Thyroid gland (tissue), 4 donors: ENCODE results near the gene STYK1.

Source experiments
- POLR2A ChIP-seq, 2 donors: fragments of 450-650 bp; IDR thresholded peaks; one replicate each; pipeline ENCODE4 v1.6.1; 2017; ENCODE audit warnings: antibody characterized with exemption in 2 of 2, mild to moderate bottlenecking in 2 of 2, moderate library complexity in 1 of 2
- TF ChIP-seq, protein P1 (sequence below), 6 experiments: fragments of 200-600 bp in 3 of 6; fragments of 450-650 bp in 3 of 6; sonication (generic) in 3 of 6; IDR thresholded peaks; one replicate each; pipeline ENCODE4 v1.5.1; 2016 to 2019; ENCODE audit warnings: antibody characterized with exemption in 6 of 6, mild to moderate bottlenecking in 2 of 6, inconsistent platforms in 1 of 6, moderate library complexity in 1 of 6

DNA sequence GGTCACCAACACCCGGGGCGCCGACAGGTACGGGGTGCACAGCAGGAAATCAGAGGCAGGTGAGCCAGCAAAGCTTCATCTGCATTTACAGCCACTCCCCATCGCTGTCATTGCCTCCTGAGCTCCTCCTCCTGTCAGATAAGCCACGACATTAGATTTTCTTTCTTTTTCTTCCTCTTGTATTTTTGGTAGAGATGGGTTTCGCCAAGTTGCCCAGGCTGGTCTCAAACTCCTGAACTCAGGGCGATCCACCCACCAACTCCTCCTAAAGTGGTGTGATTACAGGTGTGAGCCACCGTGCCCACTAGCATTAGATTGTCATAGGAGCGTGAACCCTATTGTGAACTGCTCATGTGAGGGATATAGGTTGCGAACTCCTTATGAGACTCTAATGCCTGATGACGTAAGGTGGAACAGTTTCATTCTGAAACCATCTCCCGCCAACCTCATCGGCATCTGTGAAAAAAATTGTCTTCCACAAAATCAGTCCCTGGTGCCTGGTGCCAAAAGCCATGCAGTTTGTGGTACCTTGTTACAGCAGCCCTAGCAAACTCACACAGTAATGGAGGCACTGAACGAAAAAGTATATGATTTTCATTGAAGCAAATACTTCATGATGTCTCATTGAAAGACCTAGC, 1.5 kb downstream of the STYK1 start:
- no peak for TF ChIP-seq POLR2A (IDR thresholded peaks at IDR 0.05)
- TF ChIP-seq, protein P1, sequence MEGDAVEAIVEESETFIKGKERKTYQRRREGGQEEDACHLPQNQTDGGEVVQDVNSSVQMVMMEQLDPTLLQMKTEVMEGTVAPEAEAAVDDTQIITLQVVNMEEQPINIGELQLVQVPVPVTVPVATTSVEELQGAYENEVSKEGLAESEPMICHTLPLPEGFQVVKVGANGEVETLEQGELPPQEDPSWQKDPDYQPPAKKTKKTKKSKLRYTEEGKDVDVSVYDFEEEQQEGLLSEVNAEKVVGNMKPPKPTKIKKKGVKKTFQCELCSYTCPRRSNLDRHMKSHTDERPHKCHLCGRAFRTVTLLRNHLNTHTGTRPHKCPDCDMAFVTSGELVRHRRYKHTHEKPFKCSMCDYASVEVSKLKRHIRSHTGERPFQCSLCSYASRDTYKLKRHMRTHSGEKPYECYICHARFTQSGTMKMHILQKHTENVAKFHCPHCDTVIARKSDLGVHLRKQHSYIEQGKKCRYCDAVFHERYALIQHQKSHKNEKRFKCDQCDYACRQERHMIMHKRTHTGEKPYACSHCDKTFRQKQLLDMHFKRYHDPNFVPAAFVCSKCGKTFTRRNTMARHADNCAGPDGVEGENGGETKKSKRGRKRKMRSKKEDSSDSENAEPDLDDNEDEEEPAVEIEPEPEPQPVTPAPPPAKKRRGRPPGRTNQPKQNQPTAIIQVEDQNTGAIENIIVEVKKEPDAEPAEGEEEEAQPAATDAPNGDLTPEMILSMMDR (IDR thresholded peaks at IDR 0.05), result no peak
